GM13977 (cell line): ENCODE results near the gene PTGDR2.

Experiments
- DNase-seq: peaks from one replicate; pipeline ENCODE4 v3.0.0; 2012; ENCODE audit warnings: low spot score
- CTCF ChIP-seq: IDR thresholded peaks from 2 replicates; pipeline ENCODE4 v1.5.1; 2012; ENCODE audit warnings: mild to moderate bottlenecking, control low read depth; ENCODE audit not compliant: insufficient read depth; ENCODE audit errors: extremely low read depth, missing control alignments
- in situ Hi-C: fragments of 300-500 bp; cut with MboI; formaldehyde crosslinking; loops from one replicate; pipeline ENCODE4 v1.12.0; 2022; ENCODE audit warnings: low sequenced_read_pairs, low pct_unique_long_range_greater_than_20kb, mixed read lengths, inconsistent platforms; ENCODE audit not compliant: unreplicated experiment

The PTGDR2 gene

DNA sequence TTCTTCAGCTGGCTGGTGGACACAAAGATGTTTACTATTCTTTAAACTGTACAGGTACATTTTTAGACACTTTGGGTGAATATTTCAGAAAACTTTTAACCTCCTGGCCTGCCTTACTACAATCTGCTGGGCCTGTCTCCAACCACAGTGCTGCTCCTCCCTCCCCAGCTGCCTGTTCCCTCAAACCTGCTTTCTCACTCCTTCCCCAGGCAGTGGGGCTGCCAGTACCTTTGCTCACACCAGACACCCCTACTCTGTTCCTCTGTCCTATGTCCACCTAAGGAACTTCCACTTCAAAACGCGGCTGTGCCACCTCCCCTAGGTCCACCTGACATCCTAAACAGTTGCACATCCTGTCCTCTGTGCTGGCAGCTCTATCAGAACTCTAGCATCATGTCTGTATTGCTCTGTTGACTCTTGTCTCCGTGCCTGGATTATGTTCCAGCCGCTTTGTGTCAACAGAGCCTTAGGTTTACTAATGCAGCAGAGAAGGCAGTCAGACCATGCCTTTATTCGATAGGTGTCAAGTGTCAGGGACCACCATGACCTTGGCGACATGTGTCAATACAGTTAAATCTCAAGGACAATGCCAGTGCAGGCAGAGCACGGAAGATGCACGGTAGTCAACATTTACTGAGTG, 25.0 kb upstream of the PTGDR2 start:
- no peak for TF ChIP-seq CTCF
- no peak for DNase-seq
- in situ Hi-C loops, result loop anchor here (10.0 kb wide), 1 partner anchor 46 kb away; no protein-coding TSS in a partner anchor

- TF ChIP-seq CTCF, result no peak
- DNase-seq, result no peak
- in situ Hi-C loops, result loop anchor here (10.0 kb wide), 1 partner anchor 45 kb away; no protein-coding TSS in a partner anchor
Observed at GRCh38 chr11:60879971-60880588, 24.3 kb upstream of the PTGDR2 start.

DNA sequence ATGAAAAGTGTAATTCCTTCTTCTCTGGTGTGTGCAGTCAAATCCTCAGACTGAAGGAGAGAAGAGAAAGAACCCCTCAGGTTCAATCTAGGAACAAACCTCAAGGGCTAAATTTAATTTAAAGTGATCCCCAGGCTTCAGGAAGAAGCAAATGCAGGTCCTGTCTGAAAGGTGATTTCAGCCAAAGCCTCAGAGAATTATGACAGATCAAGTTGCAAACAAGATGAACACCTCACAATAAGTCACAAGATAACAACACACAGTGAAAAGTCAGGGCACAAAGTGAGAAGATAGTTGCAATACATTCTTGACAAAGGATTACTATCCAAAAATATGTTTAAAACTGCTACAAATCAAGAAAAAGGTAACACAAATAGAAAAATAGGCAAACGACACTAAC, 23.4 kb upstream of the PTGDR2 start:
- TF ChIP-seq CTCF, result no peak
- no peak for DNase-seq
- in situ Hi-C loops, result no loop called here

GRCh38 chr11:60878245-60879101, 22.7 kb upstream of the PTGDR2 start:
- no peak for DNase-seq
- no peak for TF ChIP-seq CTCF
- in situ Hi-C loops, result no loop called here

- TF ChIP-seq CTCF, result no peak
- DNase-seq, result no peak
- in situ Hi-C loops, result no loop called here
Observed at GRCh38 chr11:60876168-60876485, 20.4 kb upstream of the PTGDR2 start.

- DNase-seq, result no peak
- no peak for TF ChIP-seq CTCF
- in situ Hi-C loops, result no loop called here
Observed at GRCh38 chr11:60875366-60876167, 19.8 kb upstream of the PTGDR2 start.
